B cell (primary cell): ENCODE results near the gene NFE2L1. TPM values are rescaled to one million over a fixed set of nuclear protein-coding genes. Genes with fewer than 3 reads are reported as not detected.
A peak's percentile ranks its signal among the peaks of the same experiment; 100 is the strongest.

ENCODE experiments used
- ATAC-seq: fragments of 200-7000 bp; cut with Tn5 transposase; one replicate; pipeline ENCODE4 v1.10.0; 2021; ENCODE audit warnings: low read depth, mild to moderate bottlenecking, moderate number of reproducible peaks, moderate library complexity
- CTCF ChIA-PET: fragments of 350-600 bp; sonication (Branson Sonifier 250); formaldehyde crosslinking; loops from one replicate; lab custom pipeline; 2021; ENCODE audit warnings: antibody characterized with exemption, inconsistent platforms; lab: Charles Lee
- POLR2A ChIA-PET: fragments of 350-600 bp; sonication (Branson Sonifier 250); formaldehyde crosslinking; loops from one replicate; lab custom pipeline; 2021; ENCODE audit warnings: antibody characterized with exemption; lab: Charles Lee
- DNase-seq: peaks from one replicate; pipeline ENCODE4 v3.0.0; 2013
- H2AFZ ChIP-seq: 2 replicates; pipeline ENCODE4 v1.6.1; 2012; ENCODE audit warnings: mild to moderate bottlenecking, low read depth, low read length; ENCODE audit not compliant: insufficient read depth, poor library complexity, severe bottlenecking
- H3K27ac ChIP-seq, 2 donors: 1 replicate in 1 of 2; 2 replicates in 1 of 2; pipeline ENCODE4 v1.5.1; 2012 to 2013; ENCODE audit warnings: low read length in 2 of 2, mild to moderate bottlenecking in 2 of 2, moderate library complexity in 1 of 2
- H3K27me3 ChIP-seq, 4 experiments: fragments of 200-600 bp in 1 of 4; sonication (generic) in 1 of 4; replicated peaks in 1 of 4; 1 replicate in 2 of 4; 2 replicates in 2 of 4; pipeline versions ENCODE4 v1.6.1 to v1.7.0; 2013 to 2016; ENCODE audit warnings: low read length in 3 of 4, mild to moderate bottlenecking in 2 of 4, mixed read lengths in 1 of 4, moderate library complexity in 1 of 4; ENCODE audit not compliant: insufficient read depth in 4 of 4, control insufficient read depth in 3 of 4; ENCODE audit errors: control extremely low read depth in 1 of 4
- H3K36me3 ChIP-seq, 2 experiments: replicated peaks in 1 of 2; 1 replicate in 1 of 2; 2 replicates in 1 of 2; pipeline versions ENCODE4 v1.6.1 to v1.7.1; 2013; ENCODE audit warnings: low read length in 1 of 2; ENCODE audit not compliant: insufficient read depth in 2 of 2, control insufficient read depth in 1 of 2; ENCODE audit errors: control extremely low read depth in 1 of 2, extremely low read depth in 1 of 2
- H3K4me1 ChIP-seq, 2 donors: fragments of 200-600 bp in 1 of 2; sonication (generic) in 1 of 2; 1 replicate in 1 of 2; 2 replicates in 1 of 2; pipeline versions ENCODE4 v1.5.1 to v1.6.1; 2013 to 2017; ENCODE audit warnings: low read length in 2 of 2; ENCODE audit not compliant: control insufficient read depth in 2 of 2, insufficient read depth in 2 of 2
- H3K4me2 ChIP-seq: replicated peaks from 2 replicates; pipeline ENCODE3; 2012; ENCODE audit warnings: mild to moderate bottlenecking, low read depth, low read length; ENCODE audit not compliant: poor library complexity, severe bottlenecking
- H3K4me3 ChIP-seq, 5 experiments: fragments of 200-600 bp in 1 of 5; sonication (generic) in 1 of 5; 1 replicate in 3 of 5; 2 replicates in 2 of 5; pipeline versions ENCODE4 v1.5.1 to v1.7.0; 2011 to 2016; ENCODE audit warnings: low read length in 4 of 5, mild to moderate bottlenecking in 4 of 5, low read depth in 2 of 5, control low read depth in 1 of 5, moderate library complexity in 1 of 5; ENCODE audit not compliant: insufficient read depth in 1 of 5; ENCODE audit errors: control extremely low read depth in 1 of 5, extremely low read depth in 1 of 5
- H3K79me2 ChIP-seq: fragments of 200-600 bp; sonication (generic); one replicate; pipeline ENCODE4 v1.6.0; 2016; ENCODE audit warnings: low read length; ENCODE audit not compliant: control insufficient read depth, insufficient read depth
- H3K9ac ChIP-seq: fragments of 200-600 bp; sonication (generic); 2 replicates; pipeline ENCODE4 v1.6.1; 2017; ENCODE audit warnings: mild to moderate bottlenecking, low read length, moderate library complexity
- H3K9me3 ChIP-seq, 3 donors: one replicate each; pipeline versions ENCODE4 v1.6.1 to v1.7.1; 2013; ENCODE audit warnings: low read length in 2 of 3; ENCODE audit not compliant: control insufficient read depth in 2 of 3, insufficient read depth in 1 of 3; ENCODE audit errors: control extremely low read depth in 1 of 3
- H4K20me1 ChIP-seq: 2 replicates; pipeline ENCODE4 v1.6.0; 2012; ENCODE audit warnings: mild to moderate bottlenecking, low read length; ENCODE audit not compliant: insufficient read depth, control insufficient read depth, poor library complexity, severe bottlenecking
- H3K27ac Mint-ChIP-seq: one replicate; pipeline ENCODE4 v1.8.0; 2021; ENCODE audit warnings: mixed read lengths
- H3K27me3 Mint-ChIP-seq: one replicate; pipeline ENCODE4 v1.8.0; 2021; ENCODE audit warnings: mixed read lengths
- H3K4me1 Mint-ChIP-seq: one replicate; pipeline ENCODE4 v1.8.0; 2021; ENCODE audit warnings: mixed read lengths
- H3K4me3 Mint-ChIP-seq: one replicate; pipeline ENCODE4 v1.8.0; 2021; ENCODE audit warnings: mixed read lengths
- H3K9me3 Mint-ChIP-seq: one replicate; pipeline ENCODE4 v1.8.0; 2022; ENCODE audit warnings: mixed read lengths; ENCODE audit not compliant: insufficient read depth
- CTCF ChIP-seq: fragments of 200-600 bp; IDR thresholded peaks from one replicate; pipeline ENCODE4 v1.8.0; 2022; ENCODE audit warnings: antibody characterized with exemption, mild to moderate bottlenecking
- EZH2 ChIP-seq: IDR thresholded peaks from 2 replicates; pipeline ENCODE4 v1.6.1; 2012; ENCODE audit warnings: borderline replicate concordance, low read depth, mild to moderate bottlenecking, moderate library complexity, low read length; ENCODE audit not compliant: insufficient read depth, poor library complexity, severe bottlenecking
- WGBS: methylation state at CpG from one replicate; pipeline ENCODE4 v1.1.5; 2013; ENCODE audit warnings: missing lambda C conversion rate; ENCODE audit not compliant: insufficient coverage; 5-methylcytosine and 5-hydroxymethylcytosine counted together
- intact Hi-C: fragments of 100-400 bp; cut with micrococcal nuclease; formaldehyde crosslinking; loops from one replicate; pipeline ENCODE4 v1.10.0; 2022
- polyA plus RNA-seq: library from polyadenylated mRNA; depleted of rRNA; stranded (reverse); fragments of >200 nt; gene quantifications from 2 replicates; pipeline ENCODE4 v1.2.3, GENCODE V29; 2012
- total RNA-seq, 2 donors: library from RNA; stranded (reverse); fragments of 120-200 nt in 1 of 2; gene quantifications; 1 replicate in 1 of 2; 2 replicates in 1 of 2; pipeline versions ENCODE4 v1.2.3 to v1.2.4, GENCODE V29; 2013 to 2022

Gene NFE2L1
- total and polyA plus RNA-seq, 2 donors (not counting 1 experiment from before 2014, with no cell fraction given) = 25.2 to 66.4 TPM

- POLR2A ChIA-PET = interaction anchor here (0.5 to 2.6 kb wide), 2 partner anchors 31 to 151 kb away, joined by 3 to 6 read pairs; partner anchors contain the start of gene SP2
- no peaks in the 10 kb centered on the region for H3K27me3 ChIP-seq
These were observed 932 bp upstream of the NFE2L1 start for GRCh38 chr17:48047113-48047740.

More at GRCh38 chr17:48047113-48047740, 932 bp upstream of the NFE2L1 start:
- Histone ChIP-seq H3K4me3 (peak overlapping the region; percentile 63 to 84 (median 78)), H3K79me2 (peaks cover 51% of the 10 kb centered on the region), H3K4me2 (peak overlapping the region; percentile 80), H3K36me3 (peaks cover 0 to 18% of the 10 kb centered on the region in 2 experiments), H2AFZ (peak overlapping the region; percentile 97), H3K9ac (peak overlapping the region; percentile 77), H3K9me3 (no peaks in the 10 kb centered on the region), H4K20me1 (peaks cover 15% of the 10 kb centered on the region), H3K4me1 (peaks cover 26 to 29% of the 10 kb centered on the region in 2 donors), H3K27ac (peak overlapping the region; percentile 87 to 90)
- peak overlapping the region; percentile 100 for H3K27ac Mint-ChIP-seq
- TF ChIP-seq EZH2 (no peak), CTCF (no peak)
- peaks cover 46% of the 10 kb centered on the region for H3K4me1 Mint-ChIP-seq
- ATAC-seq = no peak
- DNase-seq = no peak
- no peaks in the 10 kb centered on the region for H3K9me3 Mint-ChIP-seq
- CTCF ChIA-PET = interaction anchor here (0.9 to 5.3 kb wide), 13 partner anchors 9 to 100 kb away, joined by 3 to 50 read pairs (median 5); partner anchors contain the start of gene CDK5RAP3
- H3K4me3 Mint-ChIP-seq = peak overlapping the region; percentile 97
- 1% methylated on average over 23 of the region's 26 CpGs for WGBS
- intact Hi-C loops = loop anchor here (1.0 kb wide), 1 partner anchor 10 kb away; the partner anchor contains the start of gene COPZ2
- H3K27me3 Mint-ChIP-seq = no peaks in the 10 kb centered on the region
